ENCODE results near the gene RBBP4.
"Not testable (repeated sequence)": the region's sequence is repeated elsewhere in the genome, so short reads cannot be mapped to it uniquely, and the experiment has no call there.

The RBBP4 gene

GRCh38 chr1:32626176-32626575, 24.8 kb upstream of the RBBP4 start:
- TF ChIP-seq CTCF (IDR thresholded peaks at IDR 0.05; ENCODE audit: low read length, missing control alignments): no peak
- no peak overlapping the region for H3K4me3 ChIP-seq (replicated peaks; ENCODE audit: low read depth, low read length)

GRCh38 chr1:32627596-32628162, 23.3 kb upstream of the RBBP4 start:
- H3K4me3 ChIP-seq (replicated peaks; ENCODE audit: low read depth, low read length): no peak overlapping the region
- no peak for TF ChIP-seq CTCF (IDR thresholded peaks at IDR 0.05; ENCODE audit: low read length, missing control alignments)
- DNase-seq (ENCODE audit: low read depth): no peak

More at GRCh38 chr1:32626176-32626575, 24.8 kb upstream of the RBBP4 start:
- no peak for DNase-seq (ENCODE audit: low read depth)

GRCh38 chr1:32630173-32630572, 20.8 kb upstream of the RBBP4 start:
- not testable (repeated sequence) for DNase-seq (ENCODE audit: low read depth); H3K4me3 ChIP-seq (replicated peaks; ENCODE audit: low read depth, low read length)

GRCh38 chr1:32632829-32633228, 18.2 kb upstream of the RBBP4 start:
- no peak for DNase-seq (ENCODE audit: low read depth)
- no peak for TF ChIP-seq CTCF (IDR thresholded peaks at IDR 0.05; ENCODE audit: low read length, missing control alignments)
- H3K4me3 ChIP-seq (replicated peaks; ENCODE audit: low read depth, low read length): no peak overlapping the region

- no peak for TF ChIP-seq CTCF (IDR thresholded peaks at IDR 0.05; ENCODE audit: low read length, missing control alignments)
- DNase-seq (ENCODE audit: low read depth): no peak
- H3K4me3 ChIP-seq (replicated peaks; ENCODE audit: low read depth, low read length): no peak overlapping the region
Measured at GRCh38 chr1:32635508-32636277, 15.3 kb upstream of the RBBP4 start.

- H3K4me3 ChIP-seq (replicated peaks; ENCODE audit: low read depth, low read length): no peak overlapping the region
- DNase-seq (ENCODE audit: low read depth): no peak
- no peak for TF ChIP-seq CTCF (IDR thresholded peaks at IDR 0.05; ENCODE audit: low read length, missing control alignments)
Measured at GRCh38 chr1:32636914-32637645, 13.9 kb upstream of the RBBP4 start.

- no peak for TF ChIP-seq CTCF (IDR thresholded peaks at IDR 0.05; ENCODE audit: low read length, missing control alignments)
- DNase-seq (ENCODE audit: low read depth): no peak
- no peak overlapping the region for H3K4me3 ChIP-seq (replicated peaks; ENCODE audit: low read depth, low read length)
Measured at GRCh38 chr1:32639489-32640075, 11.4 kb upstream of the RBBP4 start.

- not testable (repeated sequence) for H3K4me3 ChIP-seq (replicated peaks; ENCODE audit: low read depth, low read length); DNase-seq (ENCODE audit: low read depth)
Measured at GRCh38 chr1:32642292-32642827, 8.6 kb upstream of the RBBP4 start.
